WTC11 (cell line): ENCODE results near the gene PCBP3. TPM values are rescaled to one million over a fixed set of nuclear protein-coding genes. Genes with fewer than 3 reads are reported as not detected.

Experiments
- ATAC-seq: fragments of 200-7000 bp; cut with Tn5 transposase; 2 replicates; pipeline ENCODE4 v1.10.0; 2021; ENCODE audit warnings: mild to moderate bottlenecking, moderate library complexity
- CTCF ChIA-PET: fragments of 300-600 bp; sonication (Branson Sonifier 250); formaldehyde crosslinking; loops from one replicate; lab custom pipeline; 2021; ENCODE audit warnings: antibody characterized with exemption; lab: Charles Lee
- POLR2A ChIA-PET: fragments of 350-600 bp; sonication (Branson Sonifier 250); formaldehyde crosslinking; loops from one replicate; lab custom pipeline; 2021; ENCODE audit warnings: antibody characterized with exemption; lab: Charles Lee
- DNase-seq: peaks from one replicate; pipeline ENCODE4 v3.0.0; 2021; ENCODE audit warnings: low spot score
- H3K27ac Mint-ChIP-seq: 2 replicates; pipeline ENCODE4 v1.8.0; 2021; ENCODE audit warnings: mixed read lengths
- H3K27me3 Mint-ChIP-seq: 2 replicates; pipeline ENCODE4 v1.8.0; 2021; ENCODE audit warnings: low read depth, mild to moderate bottlenecking, moderate library complexity, mixed read lengths
- H3K36me3 Mint-ChIP-seq: 2 replicates; pipeline ENCODE4 v1.8.0; 2021; ENCODE audit warnings: mixed read lengths
- H3K4me1 Mint-ChIP-seq: 2 replicates; pipeline ENCODE4 v1.8.0; 2022; ENCODE audit warnings: mixed read lengths
- H3K4me3 Mint-ChIP-seq: 2 replicates; pipeline ENCODE4 v1.8.0; 2021; ENCODE audit warnings: mild to moderate bottlenecking, moderate library complexity, mixed read lengths
- H3K9me3 Mint-ChIP-seq: 2 replicates; pipeline ENCODE4 v1.8.0; 2021; ENCODE audit warnings: mixed read lengths
- ATF3 ChIP-seq: sonication (generic); formaldehyde crosslinking; conservative IDR thresholded peaks from 2 replicates; pipeline ENCODE4 v1.8.1; 2022; ENCODE audit warnings: mild to moderate bottlenecking, missing genetic modification reagents
- CBFB ChIP-seq: sonication (generic); formaldehyde crosslinking; IDR thresholded peaks from 2 replicates; pipeline ENCODE4 v1.8.1; 2022; ENCODE audit warnings: mild to moderate bottlenecking, low read depth, missing genetic modification reagents
- CREB1 ChIP-seq: sonication (generic); formaldehyde crosslinking; IDR thresholded peaks from 2 replicates; pipeline ENCODE4 v1.8.0; 2023; ENCODE audit warnings: mild to moderate bottlenecking, missing genetic modification reagents
- ETV6 ChIP-seq: sonication (generic); formaldehyde crosslinking; IDR thresholded peaks from 2 replicates; pipeline ENCODE4 v1.8.1; 2022; ENCODE audit warnings: mild to moderate bottlenecking, missing genetic modification reagents
- GRHL2 ChIP-seq: fragments of 250-450 bp; sonication (Bioruptor Pico); IDR thresholded peaks from 2 replicates; pipeline ENCODE4 v1.8.0; 2022; ENCODE audit warnings: mild to moderate bottlenecking, moderate library complexity; ENCODE audit not compliant: insufficient replicate concordance, severe bottlenecking
- GTF2I ChIP-seq: fragments of 250-450 bp; sonication (Bioruptor Pico); conservative IDR thresholded peaks from 2 replicates; pipeline ENCODE4 v1.4.0; 2021; ENCODE audit warnings: mild to moderate bottlenecking
- IRF2 ChIP-seq: sonication (generic); formaldehyde crosslinking; IDR thresholded peaks from 2 replicates; pipeline ENCODE4 v1.8.0; 2022; ENCODE audit warnings: low read depth, missing genetic modification reagents, borderline replicate concordance
- KAT7 ChIP-seq: sonication (generic); formaldehyde crosslinking; IDR thresholded peaks from 2 replicates; pipeline ENCODE4 v1.8.1; 2023; ENCODE audit warnings: missing genetic modification reagents, mild to moderate bottlenecking, borderline replicate concordance
- PRRX2 ChIP-seq: fragments of 250-450 bp; sonication (Bioruptor Pico); IDR thresholded peaks from 2 replicates; pipeline ENCODE4 v1.8.0; 2021; ENCODE audit warnings: mild to moderate bottlenecking
- RELA ChIP-seq: sonication (generic); formaldehyde crosslinking; IDR thresholded peaks from 2 replicates; pipeline ENCODE4 v1.8.1; 2022; ENCODE audit warnings: missing genetic modification reagents, mild to moderate bottlenecking, borderline replicate concordance
- RORB ChIP-seq: fragments of 250-450 bp; sonication (Bioruptor Pico); IDR thresholded peaks from 2 replicates; pipeline ENCODE4 v1.9.0; 2021; ENCODE audit warnings: mild to moderate bottlenecking
- SOX15 ChIP-seq: fragments of 250-450 bp; sonication (Bioruptor Pico); IDR thresholded peaks from 2 replicates; pipeline ENCODE4 v1.9.0; 2021; ENCODE audit warnings: mild to moderate bottlenecking
- SP1 ChIP-seq: sonication (generic); formaldehyde crosslinking; conservative IDR thresholded peaks from 2 replicates; pipeline ENCODE4 v1.8.1; 2022; ENCODE audit warnings: missing genetic modification reagents
- STAT6 ChIP-seq: sonication (generic); formaldehyde crosslinking; conservative IDR thresholded peaks from 2 replicates; pipeline ENCODE4 v1.8.1; 2023; ENCODE audit warnings: mild to moderate bottlenecking, low read depth, missing genetic modification reagents, moderate library complexity
- TCF7 ChIP-seq: sonication (generic); formaldehyde crosslinking; IDR thresholded peaks from 2 replicates; pipeline ENCODE4 v1.8.0; 2022; ENCODE audit warnings: mild to moderate bottlenecking, low read depth, missing genetic modification reagents, moderate library complexity
- USF1 ChIP-seq: sonication (generic); formaldehyde crosslinking; IDR thresholded peaks from 2 replicates; pipeline ENCODE4 v1.8.0; 2022; ENCODE audit warnings: mild to moderate bottlenecking, missing genetic modification reagents
- USF2 ChIP-seq: sonication (generic); formaldehyde crosslinking; IDR thresholded peaks from 2 replicates; pipeline ENCODE4 v1.8.1; 2023; ENCODE audit warnings: mild to moderate bottlenecking, missing genetic modification reagents, moderate library complexity
- ZNF219 ChIP-seq: sonication (generic); formaldehyde crosslinking; IDR thresholded peaks from 2 replicates; pipeline ENCODE4 v1.8.0; 2023; ENCODE audit warnings: missing genetic modification reagents, mild to moderate bottlenecking, borderline replicate concordance
- ZNF396 ChIP-seq: fragments of 250-450 bp; sonication (Bioruptor Pico); IDR thresholded peaks from 2 replicates; pipeline ENCODE4 v1.8.0; 2021; ENCODE audit warnings: mild to moderate bottlenecking, moderate library complexity, borderline replicate concordance
- ZNF512 ChIP-seq: sonication (generic); formaldehyde crosslinking; IDR thresholded peaks from 2 replicates; pipeline ENCODE4 v1.8.1; 2022; ENCODE audit warnings: missing genetic modification reagents, borderline replicate concordance
- ZNF671 ChIP-seq: fragments of 250-450 bp; sonication (Bioruptor Pico); IDR thresholded peaks from 2 replicates; pipeline ENCODE4 v1.8.0; 2021; ENCODE audit warnings: mild to moderate bottlenecking
- total RNA-seq: library from RNA; stranded (reverse); gene quantifications from 3 replicates; pipeline ENCODE4 v1.2.3, GENCODE V29; 2021
- TF ChIP-seq, protein P1 (sequence below): sonication (generic); formaldehyde crosslinking; IDR thresholded peaks from 2 replicates; pipeline ENCODE4 v1.8.1; 2022; ENCODE audit warnings: low read depth, mild to moderate bottlenecking, moderate library complexity, missing genetic modification reagents, borderline replicate concordance

The PCBP3 gene
- total RNA-seq, 1 experiment from 2014 or later: 8.5 TPM

- ChIA-PET POLR2A (no interaction called here), CTCF (no interaction called here)
- no peak overlapping the region for H3K27ac Mint-ChIP-seq
- H3K36me3 Mint-ChIP-seq: no peaks in the 10 kb centered on the region
- H3K4me3 Mint-ChIP-seq: no peak overlapping the region
- no peaks in the 10 kb centered on the region for H3K27me3 Mint-ChIP-seq
- no peaks in the 10 kb centered on the region for H3K9me3 Mint-ChIP-seq
- no peaks in the 10 kb centered on the region for H3K4me1 Mint-ChIP-seq
- DNase-seq (no peak), ATAC-seq (no peak)
- TF ChIP-seq ZNF671 (CRISPR knock-in tag): no peak
- no peak for TF ChIP-seq CREB1 (CRISPR knock-in tag)
- no peak for TF ChIP-seq USF2 (CRISPR knock-in tag)
- no peak for TF ChIP-seq ZNF219 (CRISPR knock-in tag)
- no peak for TF ChIP-seq ETV6 (CRISPR knock-in tag)
- TF ChIP-seq USF1 (CRISPR knock-in tag): no peak
- TF ChIP-seq RELA (CRISPR knock-in tag): no peak
- no peak for TF ChIP-seq GTF2I (CRISPR knock-in tag)
- no peak for TF ChIP-seq TCF7 (CRISPR knock-in tag)
- TF ChIP-seq SOX15 (CRISPR knock-in tag): no peak
- no peak for TF ChIP-seq KAT7 (CRISPR knock-in tag)
- TF ChIP-seq STAT6 (CRISPR knock-in tag): no peak
- TF ChIP-seq IRF2: no peak
- no peak for TF ChIP-seq PRRX2 (CRISPR knock-in tag)
- TF ChIP-seq, protein P1, sequence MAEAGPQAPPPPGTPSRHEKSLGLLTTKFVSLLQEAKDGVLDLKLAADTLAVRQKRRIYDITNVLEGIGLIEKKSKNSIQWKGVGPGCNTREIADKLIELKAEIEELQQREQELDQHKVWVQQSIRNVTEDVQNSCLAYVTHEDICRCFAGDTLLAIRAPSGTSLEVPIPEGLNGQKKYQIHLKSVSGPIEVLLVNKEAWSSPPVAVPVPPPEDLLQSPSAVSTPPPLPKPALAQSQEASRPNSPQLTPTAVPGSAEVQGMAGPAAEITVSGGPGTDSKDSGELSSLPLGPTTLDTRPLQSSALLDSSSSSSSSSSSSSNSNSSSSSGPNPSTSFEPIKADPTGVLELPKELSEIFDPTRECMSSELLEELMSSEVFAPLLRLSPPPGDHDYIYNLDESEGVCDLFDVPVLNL: no peak
- TF ChIP-seq, all 79 proteins: peak for 0
These were observed 220.9 kb downstream of the PCBP3 start for GRCh38 chr21:45864436-45864835.

DNA sequence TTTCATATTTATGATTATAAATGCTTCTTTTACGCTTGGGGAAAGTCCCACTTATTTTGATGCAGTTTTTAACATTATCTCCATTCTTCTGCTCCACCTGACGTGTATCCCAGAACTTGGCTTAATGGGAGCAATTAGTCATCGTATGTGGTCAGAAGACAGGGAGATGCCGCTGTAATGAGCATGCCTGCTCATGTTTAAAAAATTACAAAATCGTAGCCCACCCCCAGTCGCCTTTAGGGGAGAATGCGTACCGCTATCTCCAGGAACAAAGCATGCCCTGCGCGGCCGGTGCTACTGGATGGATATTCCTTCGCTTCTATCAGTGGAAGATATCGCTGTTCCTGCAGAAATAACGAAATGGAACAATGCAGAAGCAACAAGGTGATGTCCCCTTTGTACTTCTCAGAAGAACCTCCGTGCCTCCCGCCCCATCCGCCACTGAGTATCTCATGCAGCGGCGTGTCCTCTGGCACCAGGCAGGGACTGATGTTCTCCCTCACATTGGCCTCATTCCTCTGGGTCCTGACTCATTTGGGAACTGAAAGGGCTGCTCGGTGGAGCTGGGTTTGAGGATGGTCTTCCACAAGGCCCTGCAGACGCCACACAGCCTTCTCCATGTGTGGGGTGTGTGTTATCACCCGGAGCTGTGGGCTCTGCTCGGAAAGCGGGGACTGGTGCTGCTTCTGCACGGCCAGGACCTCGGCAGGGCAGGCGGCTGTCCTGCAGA is 221.7 kb downstream of the PCBP3 start:
- H3K9me3 Mint-ChIP-seq: no peaks in the 10 kb centered on the region
- ATAC-seq (no peak), DNase-seq (no peak)
- ChIA-PET POLR2A (no interaction called here), CTCF (no interaction called here)
- H3K4me3 Mint-ChIP-seq: no peak overlapping the region
- no peaks in the 10 kb centered on the region for H3K36me3 Mint-ChIP-seq
- H3K27ac Mint-ChIP-seq: no peak overlapping the region
- H3K27me3 Mint-ChIP-seq: no peaks in the 10 kb centered on the region
- H3K4me1 Mint-ChIP-seq: no peaks in the 10 kb centered on the region
- TF ChIP-seq IRF2: no peak
- TF ChIP-seq RORB: no peak
- no peak for TF ChIP-seq STAT6 (CRISPR knock-in tag)
- TF ChIP-seq SP1 (CRISPR knock-in tag): no peak
- TF ChIP-seq ZNF396 (CRISPR knock-in tag): no peak
- TF ChIP-seq ATF3: no peak
- no peak for TF ChIP-seq TCF7 (CRISPR knock-in tag)
- no peak for TF ChIP-seq ZNF512
- no peak for TF ChIP-seq GRHL2
- no peak for TF ChIP-seq USF2 (CRISPR knock-in tag)
- TF ChIP-seq CBFB (CRISPR knock-in tag): no peak
- no peak for TF ChIP-seq USF1 (CRISPR knock-in tag)
